C1 segment of cervical spinal cord (tissue), 14 donors: ENCODE measurements around the gene FA2H.
"Not testable (repeated sequence)": the region's sequence is repeated elsewhere in the genome, so short reads cannot be mapped to it uniquely, and the experiment has no call there.

ENCODE experiments used
- DNase-seq, 14 donors: peaks; one replicate each; lab custom pipeline; 2025; lab: John Stamatoyannopoulos, UW

FA2H gene

GRCh38 chr16:74770831-74771526 is 3.6 kb downstream of the FA2H start:
- DNase-seq: no peak

- no peak for DNase-seq
These were observed 4.9 kb downstream of the FA2H start for GRCh38 chr16:74769586-74770190.

GRCh38 chr16:74768239-74768638 is 6.4 kb downstream of the FA2H start:
- no peak for DNase-seq

- no peak for DNase-seq
These were observed 6.9 kb downstream of the FA2H start for GRCh38 chr16:74767749-74768148.

- no peak for DNase-seq
These were observed 7.9 kb downstream of the FA2H start for GRCh38 chr16:74766729-74767128.

GRCh38 chr16:74764184-74764583 is 10.4 kb downstream of the FA2H start:
- not testable (repeated sequence) for DNase-seq

- no peak for DNase-seq
These were observed 13.0 kb downstream of the FA2H start for GRCh38 chr16:74761665-74762064.

- DNase-seq: no peak
These were observed 14.4 kb downstream of the FA2H start for GRCh38 chr16:74760007-74760767.

GRCh38 chr16:74759564-74759963 is 15.1 kb downstream of the FA2H start:
- DNase-seq: no peak

- DNase-seq: no peak
These were observed 15.8 kb downstream of the FA2H start for GRCh38 chr16:74758801-74759200.

- DNase-seq: no peak
These were observed 17.3 kb downstream of the FA2H start for GRCh38 chr16:74757349-74757748.

GRCh38 chr16:74756203-74756602 is 18.4 kb downstream of the FA2H start:
- no peak for DNase-seq

- no peak for DNase-seq
These were observed 21.4 kb downstream of the FA2H start for GRCh38 chr16:74753180-74753579.

- DNase-seq: no peak
These were observed 21.9 kb downstream of the FA2H start for GRCh38 chr16:74752756-74753155.

GRCh38 chr16:74752258-74752657 is 22.4 kb downstream of the FA2H start:
- DNase-seq: no peak

GRCh38 chr16:74751658-74752057 is 23.0 kb downstream of the FA2H start:
- no peak for DNase-seq

- DNase-seq: peak in 3 of 14 donors; percentile 23 to 79 (median 56)
These were observed 25.1 kb downstream of the FA2H start for GRCh38 chr16:74749291-74750055.

GRCh38 chr16:74748616-74749026 is 26.0 kb downstream of the FA2H start:
- DNase-seq: peak in 12 of 14 donors; percentile 8 to 92 (median 80)

- DNase-seq: peak in 12 of 14 donors; percentile 7 to 93 (median 82)
These were observed 26.7 kb downstream of the FA2H start for GRCh38 chr16:74747716-74748615.

- no peak for DNase-seq
These were observed 28.7 kb downstream of the FA2H start for GRCh38 chr16:74745926-74746325.

- peak in 1 of 14 donors; percentile 22 for DNase-seq
These were observed 29.5 kb downstream of the FA2H start for GRCh38 chr16:74745109-74745615.
